Muscle layer of colon (tissue), 2 donors: ENCODE data around the gene CORIN.
"Not testable (repeated sequence)": the region's sequence is repeated elsewhere in the genome, so short reads cannot be mapped to it uniquely, and the experiment has no call there.

Experiments used
- H3K27ac ChIP-seq: one replicate; pipeline ENCODE4 v1.7.0; 2013; ENCODE audit warnings: low read depth, mild to moderate bottlenecking, low read length, moderate library complexity
- H3K27me3 ChIP-seq, 2 donors: one replicate each; pipeline ENCODE4 v1.7.0; 2013; ENCODE audit warnings: low read length in 2 of 2, mild to moderate bottlenecking in 2 of 2; ENCODE audit not compliant: insufficient read depth in 2 of 2, control insufficient read depth in 1 of 2
- H3K36me3 ChIP-seq: one replicate; pipeline ENCODE4 v1.7.0; 2013; ENCODE audit warnings: mild to moderate bottlenecking, low read length; ENCODE audit not compliant: insufficient read depth
- H3K4me1 ChIP-seq: one replicate; pipeline ENCODE4 v1.7.0; 2013; ENCODE audit warnings: mild to moderate bottlenecking, low read length; ENCODE audit not compliant: insufficient read depth
- H3K4me3 ChIP-seq, 2 donors: one replicate each; pipeline ENCODE4 v1.7.0; 2013; ENCODE audit warnings: low read length in 2 of 2, low read depth in 1 of 2, mild to moderate bottlenecking in 1 of 2, moderate library complexity in 1 of 2
- H3K9ac ChIP-seq: one replicate; pipeline ENCODE4 v1.7.0; 2013; ENCODE audit warnings: low read length
- H3K9me3 ChIP-seq: one replicate; pipeline ENCODE4 v1.7.0; 2013; ENCODE audit warnings: mild to moderate bottlenecking, low read length
- donor health status: abdominal sarcoma.
- donor health status: Adenocarcinoma of cecum.

The CORIN gene

GRCh38 chr4:47719576-47719975 lies 118.3 kb downstream of the CORIN start:
- no peak overlapping the region for H3K27ac ChIP-seq
- H3K9ac ChIP-seq: no peak overlapping the region
- H3K4me3 ChIP-seq: no peak overlapping the region
- no peaks in the 10 kb centered on the region for H3K36me3 ChIP-seq
- no peaks in the 10 kb centered on the region for H3K9me3 ChIP-seq
- no peaks in the 10 kb centered on the region for H3K4me1 ChIP-seq
- H3K27me3 ChIP-seq: no peaks in the 10 kb centered on the region

- Histone ChIP-seq H3K9ac (no peak overlapping the region), H3K27me3 (no peaks in the 10 kb centered on the region), H3K4me1 (no peaks in the 10 kb centered on the region), H3K4me3 (no peak overlapping the region), H3K36me3 (no peaks in the 10 kb centered on the region), H3K9me3 (no peaks in the 10 kb centered on the region), H3K27ac (no peak overlapping the region)
These were observed 119.2 kb downstream of the CORIN start for GRCh38 chr4:47718696-47719095.

DNA sequence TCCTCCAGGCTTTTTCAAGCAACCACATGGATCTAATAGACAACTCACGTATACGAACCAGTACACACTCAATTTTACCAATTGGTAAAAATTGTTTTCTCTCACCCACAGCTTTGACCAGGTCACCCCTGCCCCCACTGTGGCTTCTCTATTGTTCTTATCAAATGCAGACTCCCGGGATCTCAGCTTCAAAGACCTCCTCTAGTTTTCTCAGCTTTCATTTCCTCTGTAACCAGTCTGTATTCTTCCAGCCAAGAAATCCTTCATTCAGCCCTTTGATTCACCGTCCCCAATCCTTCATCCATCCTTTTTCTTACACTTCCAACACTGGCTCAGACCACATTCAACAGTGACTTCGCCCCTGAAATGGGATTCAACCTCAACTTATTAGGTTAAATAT lies 120.7 kb downstream of the CORIN start:
- Histone ChIP-seq H3K9me3 (no peaks in the 10 kb centered on the region), H3K27ac (no peak overlapping the region), H3K4me1 (no peaks in the 10 kb centered on the region), H3K4me3 (no peak overlapping the region), H3K27me3 (no peaks in the 10 kb centered on the region), H3K9ac (no peak overlapping the region), H3K36me3 (no peaks in the 10 kb centered on the region)

DNA sequence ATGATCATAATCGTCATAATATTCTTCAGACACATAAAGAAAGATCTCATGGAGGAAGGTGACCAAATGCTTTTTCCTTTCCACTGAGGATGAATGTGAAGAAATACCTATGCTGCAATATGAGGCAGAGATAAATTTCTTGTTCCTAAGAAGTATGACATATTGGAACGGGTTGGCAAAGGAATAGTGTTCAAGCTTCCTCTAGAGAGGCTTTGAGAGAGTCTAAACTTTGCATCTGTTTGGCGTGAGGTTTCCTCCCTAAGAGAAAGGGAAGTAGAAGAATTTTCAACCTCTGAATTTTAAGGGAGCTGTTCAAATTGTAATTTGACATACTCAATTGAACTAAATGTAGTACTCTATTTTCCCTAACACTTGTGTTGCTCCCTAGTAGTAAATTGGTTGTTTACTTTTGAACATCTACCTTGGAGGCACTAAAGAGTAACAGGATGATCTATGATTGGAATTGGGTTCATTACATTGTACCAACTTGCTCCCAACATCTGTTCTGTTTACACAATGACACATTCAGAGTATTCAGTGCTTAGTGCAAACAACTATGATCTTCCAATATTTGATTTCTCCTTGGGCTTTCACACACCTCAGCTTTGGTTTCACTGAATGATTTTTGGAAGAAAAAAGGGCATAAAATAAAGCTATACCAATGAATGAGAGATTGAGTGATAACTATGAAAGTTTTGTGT lies 122.0 kb downstream of the CORIN start:
- Histone ChIP-seq H3K36me3 (no peaks in the 10 kb centered on the region), H3K27me3 (no peaks in the 10 kb centered on the region), H3K9me3 (no peaks in the 10 kb centered on the region), H3K4me3 (no peak overlapping the region), H3K4me1 (no peaks in the 10 kb centered on the region), H3K27ac (no peak overlapping the region), H3K9ac (no peak overlapping the region)

- H3K4me3 ChIP-seq: no peak overlapping the region
- H3K27me3 ChIP-seq: no peaks in the 10 kb centered on the region
- no peaks in the 10 kb centered on the region for H3K4me1 ChIP-seq
- H3K27ac ChIP-seq: no peak overlapping the region
- H3K9me3 ChIP-seq: no peaks in the 10 kb centered on the region
- H3K36me3 ChIP-seq: no peaks in the 10 kb centered on the region
- H3K9ac ChIP-seq: no peak overlapping the region
These were observed 123.6 kb downstream of the CORIN start for GRCh38 chr4:47714269-47714668.

DNA sequence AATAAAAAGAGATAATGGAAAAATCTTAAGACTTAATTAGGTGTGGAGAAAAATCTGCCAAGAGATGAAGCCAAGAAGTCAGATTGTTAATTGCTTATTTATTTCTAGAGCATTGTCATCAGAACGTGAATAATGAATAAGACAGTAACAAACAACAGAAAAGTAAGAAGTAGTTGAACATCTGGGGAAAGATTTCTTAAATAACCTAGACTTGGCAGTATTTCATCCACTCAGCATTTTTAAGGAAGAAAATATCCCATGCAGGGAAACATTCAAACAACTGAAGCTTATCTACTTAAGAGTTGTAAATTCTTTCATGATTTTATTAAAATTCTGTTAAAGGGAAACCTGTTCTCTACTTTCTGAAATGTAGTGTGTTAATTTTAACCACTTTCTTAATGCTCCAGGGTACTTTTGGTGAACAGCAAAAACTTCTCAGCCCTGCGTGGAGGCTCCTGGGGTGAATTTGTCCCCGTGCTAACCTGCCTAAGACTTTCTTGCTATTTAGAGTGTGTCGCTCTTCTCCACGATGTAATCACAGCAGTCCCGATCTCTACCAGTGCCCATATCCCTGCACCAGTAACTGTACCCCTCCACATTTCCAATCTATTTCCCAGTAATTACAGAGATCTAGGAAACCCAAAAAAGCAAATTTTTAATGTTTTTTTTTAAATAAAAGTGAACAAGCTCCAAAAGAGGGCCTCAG lies 124.6 kb downstream of the CORIN start:
- Histone ChIP-seq H3K9me3 (no peaks in the 10 kb centered on the region), H3K4me3 (no peak overlapping the region), H3K9ac (no peak overlapping the region), H3K36me3 (no peaks in the 10 kb centered on the region), H3K27me3 (no peaks in the 10 kb centered on the region), H3K4me1 (no peaks in the 10 kb centered on the region), H3K27ac (no peak overlapping the region)

DNA sequence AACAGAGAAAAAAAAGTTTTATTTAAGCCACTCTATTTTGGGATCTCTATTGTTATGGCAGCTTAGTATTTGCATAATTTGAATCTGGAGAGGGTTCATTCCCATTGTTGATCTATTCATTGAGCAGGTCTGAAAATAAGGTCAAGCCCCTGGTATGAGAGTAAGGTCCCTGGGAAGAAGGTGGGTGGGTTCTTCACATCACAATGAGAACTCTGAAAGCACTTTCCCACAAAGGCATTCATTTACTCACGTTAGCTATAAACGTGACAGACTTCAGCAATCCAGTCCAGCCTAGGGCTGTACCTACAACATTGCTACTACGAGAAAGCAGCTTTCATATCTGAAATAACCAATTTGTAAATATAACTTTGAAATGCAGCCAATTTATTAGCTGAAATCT lies 126.2 kb downstream of the CORIN start:
- Histone ChIP-seq H3K36me3 (no peaks in the 10 kb centered on the region), H3K4me1 (no peaks in the 10 kb centered on the region), H3K27me3 (no peaks in the 10 kb centered on the region), H3K27ac (no peak overlapping the region), H3K4me3 (no peak overlapping the region), H3K9ac (no peak overlapping the region), H3K9me3 (no peaks in the 10 kb centered on the region)

DNA sequence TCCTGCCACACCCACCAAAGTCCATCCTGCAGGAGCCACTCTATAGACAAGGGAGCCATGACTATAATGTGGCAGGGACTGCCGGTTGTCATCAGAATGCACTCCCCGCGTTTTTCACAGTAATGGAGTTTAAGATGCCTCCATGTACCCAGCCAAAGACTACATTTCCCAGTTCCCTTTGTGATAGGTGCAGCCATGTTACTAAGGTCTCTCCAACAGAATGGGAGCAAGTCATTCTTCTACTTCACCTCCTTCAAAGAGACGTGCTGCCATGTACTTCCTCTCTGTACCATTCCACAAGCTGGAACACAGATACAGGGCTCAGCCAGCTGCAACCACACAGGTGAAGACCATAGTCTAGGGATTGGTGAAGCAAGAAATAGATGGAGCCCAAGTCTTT lies 126.7 kb downstream of the CORIN start:
- Histone ChIP-seq H3K9ac (no peak overlapping the region), H3K27me3 (no peaks in the 10 kb centered on the region), H3K4me3 (no peak overlapping the region), H3K4me1 (no peaks in the 10 kb centered on the region), H3K9me3 (no peaks in the 10 kb centered on the region), H3K36me3 (no peaks in the 10 kb centered on the region), H3K27ac (no peak overlapping the region)

GRCh38 chr4:47706352-47706751 lies 131.5 kb downstream of the CORIN start:
- H3K4me3 ChIP-seq, H3K27me3 ChIP-seq, H3K27ac ChIP-seq, H3K4me1 ChIP-seq, H3K9ac ChIP-seq, H3K36me3 ChIP-seq, H3K9me3 ChIP-seq: not testable (repeated sequence)

DNA sequence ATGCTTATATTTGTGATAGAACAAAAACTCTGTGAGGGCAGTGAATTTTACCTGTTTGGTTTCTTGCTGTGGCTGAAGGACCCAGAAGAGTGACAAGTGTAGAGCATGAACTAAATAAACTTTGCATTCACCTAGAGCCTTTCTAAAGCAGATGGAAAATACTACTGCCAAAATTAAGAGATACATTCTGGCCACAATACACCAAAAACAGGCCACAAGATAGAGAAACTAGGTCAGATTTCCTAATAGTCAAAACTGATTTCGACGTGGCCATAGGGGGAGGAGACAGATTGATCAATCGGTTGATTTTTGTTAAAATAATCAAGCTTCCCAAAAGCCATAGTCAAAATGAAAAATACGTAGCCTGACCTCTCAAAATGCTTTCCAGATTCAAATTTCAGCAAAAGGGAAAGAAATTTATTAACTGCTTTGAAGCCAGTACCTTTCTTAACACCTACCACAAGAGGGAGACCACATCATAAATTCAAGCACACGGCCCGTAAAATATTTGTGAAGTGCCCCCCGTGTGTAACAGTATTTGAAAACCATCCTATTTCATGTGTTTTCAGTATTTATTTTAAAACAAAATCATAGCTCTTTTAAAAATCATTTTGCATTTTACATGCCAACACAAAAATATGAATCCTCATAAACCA lies 132.4 kb downstream of the CORIN start:
- H3K9ac ChIP-seq: no peak overlapping the region
- H3K27me3 ChIP-seq: no peaks in the 10 kb centered on the region
- no peak overlapping the region for H3K4me3 ChIP-seq
- H3K36me3 ChIP-seq: no peaks in the 10 kb centered on the region
- H3K4me1 ChIP-seq: no peaks in the 10 kb centered on the region
- no peaks in the 10 kb centered on the region for H3K9me3 ChIP-seq
- H3K27ac ChIP-seq: no peak overlapping the region

- no peak overlapping the region for H3K27ac ChIP-seq
- no peak overlapping the region for H3K4me3 ChIP-seq
These were observed 133.1 kb downstream of the CORIN start for GRCh38 chr4:47704693-47705325.

More at GRCh38 chr4:47704693-47705325, 133.1 kb downstream of the CORIN start:
- Histone ChIP-seq H3K9ac (no peak overlapping the region), H3K36me3 (no peaks in the 10 kb centered on the region), H3K9me3 (no peaks in the 10 kb centered on the region), H3K27me3 (no peaks in the 10 kb centered on the region), H3K4me1 (no peaks in the 10 kb centered on the region)
